PC-9 (cell line): ENCODE measurements around the gene LONRF3. TPM values are rescaled to one million over a fixed set of nuclear protein-coding genes. Genes with fewer than 3 reads are reported as not detected.
A peak's percentile ranks its signal among the peaks of the same experiment; 100 is the strongest.

Source experiments
- BruUV-seq: library from RNA; stranded (reverse); fragments of 400-500 nt; replicated peaks from 2 replicates; lab custom pipeline; 2021; lab: Mats Ljungman, UMichigan
- CTCF ChIA-PET: fragments of 300-600 bp; sonication (Branson Sonifier 250); formaldehyde crosslinking; loops from one replicate; lab custom pipeline; 2022; ENCODE audit warnings: antibody characterized with exemption; lab: Charles Lee
- POLR2A ChIA-PET: fragments of 300-600 bp; sonication (Branson Sonifier 250); formaldehyde crosslinking; loops from one replicate; lab custom pipeline; 2022; ENCODE audit warnings: antibody characterized with exemption; ENCODE audit not compliant: unreplicated experiment; lab: Charles Lee
- DNase-seq, 2 experiments: peaks; one replicate each; pipeline versions ENCODE4 v3.0.0 to v3.0.0-alpha.2; 2015 to 2022; ENCODE audit warnings: mixed read lengths in 1 of 2
- H2AFZ ChIP-seq: fragments of 200-600 bp; sonication (generic); 2 replicates; pipeline ENCODE4 v1.8.1; 2017; ENCODE audit warnings: antibody characterized with exemption
- H3F3A ChIP-seq: fragments of 200-600 bp; sonication (generic); 2 replicates; pipeline ENCODE4 v1.8.1; 2017; ENCODE audit warnings: antibody characterized with exemption, mild to moderate bottlenecking, low read depth; ENCODE audit not compliant: insufficient read depth
- H3K27ac ChIP-seq: fragments of 200-600 bp; sonication (generic); 2 replicates; pipeline ENCODE4 v1.6.1; 2016; ENCODE audit warnings: mixed run types
- H3K27me3 ChIP-seq: fragments of 200-600 bp; sonication (generic); 2 replicates; pipeline ENCODE4 v1.6.1; 2016; ENCODE audit warnings: low read depth, mixed run types; ENCODE audit not compliant: insufficient read depth
- H3K36me3 ChIP-seq: fragments of 200-600 bp; sonication (generic); 2 replicates; pipeline ENCODE4 v1.6.1; 2016; ENCODE audit warnings: low read depth, mixed run types
- H3K4me1 ChIP-seq: fragments of 200-600 bp; sonication (generic); replicated peaks from 2 replicates; pipeline ENCODE4 v1.6.1; 2016; ENCODE audit warnings: mixed run types; ENCODE audit not compliant: insufficient read depth
- H3K4me2 ChIP-seq: fragments of 200-600 bp; sonication (generic); 2 replicates; pipeline ENCODE4 v1.6.1; 2017; ENCODE audit warnings: mixed run types
- H3K4me3 ChIP-seq: fragments of 200-600 bp; sonication (generic); 2 replicates; pipeline ENCODE4 v1.6.1; 2016; ENCODE audit warnings: mixed run types
- H3K79me2 ChIP-seq: fragments of 200-600 bp; sonication (generic); 2 replicates; pipeline ENCODE4 v1.6.1; 2017; ENCODE audit warnings: low read depth, mixed run types
- H3K9me2 ChIP-seq: fragments of 200-600 bp; sonication (generic); 2 replicates; pipeline ENCODE4 v1.8.1; 2017; ENCODE audit warnings: mild to moderate bottlenecking; ENCODE audit not compliant: insufficient read depth
- H3K9me3 ChIP-seq: fragments of 200-600 bp; sonication (generic); 2 replicates; pipeline ENCODE4 v1.8.1; 2016; ENCODE audit warnings: low read depth; ENCODE audit not compliant: insufficient read depth
- H4K20me1 ChIP-seq: fragments of 200-600 bp; sonication (generic); 2 replicates; pipeline ENCODE4 v1.8.1; 2017; ENCODE audit not compliant: insufficient read depth
- CTCF ChIP-seq: fragments of 200-600 bp; sonication (generic); conservative IDR thresholded peaks from 2 replicates; pipeline ENCODE4 v1.6.1; 2017; ENCODE audit warnings: mixed run types, antibody characterized with exemption, mild to moderate bottlenecking, moderate library complexity
- EZH2 ChIP-seq: fragments of 200-600 bp; sonication (generic); IDR thresholded peaks from 2 replicates; pipeline ENCODE4 v1.8.0; 2017; ENCODE audit warnings: antibody characterized with exemption, low read depth
- intact Hi-C: fragments of 100-400 bp; cut with micrococcal nuclease; formaldehyde crosslinking; loops from one replicate; pipeline ENCODE4 v1.10.0; 2022; ENCODE audit not compliant: unreplicated experiment
- total RNA-seq: library from RNA; stranded (reverse); gene quantifications from 2 replicates; pipeline ENCODE4 v1.2.3, GENCODE V29; 2021

The LONRF3 gene
- total RNA-seq, 1 experiment from 2014 or later: 6.3 TPM

- Histone ChIP-seq H3K9me2 (no peaks in the 10 kb centered on the region), H3K36me3 (peaks cover 28% of the 10 kb centered on the region), H3K27ac (peak overlapping the region; percentile 95), H3K4me1 (peaks cover 27% of the 10 kb centered on the region), H3K9me3 (no peaks in the 10 kb centered on the region), H3F3A (peaks cover 26% of the 10 kb centered on the region), H3K4me3 (peak overlapping the region; percentile 93), H3K4me2 (peak overlapping the region; percentile 84), H3K79me2 (peaks cover 55% of the 10 kb centered on the region), H3K27me3 (peaks cover 7% of the 10 kb centered on the region; the same call in 1 of the 2 replicates), H4K20me1 (no peaks in the 10 kb centered on the region), H2AFZ (peak overlapping the region; percentile 80; the same call in 1 of the 2 replicates)
- ChIA-PET CTCF (interaction anchor here (0.8 kb wide), 1 partner anchor 91 kb away, joined by 8 read pairs; no protein-coding TSS in a partner anchor), POLR2A (interaction anchor here (0.5 to 0.7 kb wide), 2 partner anchors 39 to 640 kb away, joined by 3 to 7 read pairs; no protein-coding TSS in a partner anchor)
- peak; percentile 86 for DNase-seq
- no peak for TF ChIP-seq CTCF
- TF ChIP-seq EZH2: no peak
- intact Hi-C loops: loop anchor here (1.0 to 2.0 kb wide), 2 partner anchors 39 to 91 kb away; no protein-coding TSS in a partner anchor
- TSS peak; percentile 45 for BruUV-seq
Measured at GRCh38 chrX:118975831-118976598, 1.6 kb downstream of the LONRF3 start.

- Histone ChIP-seq H2AFZ (no peak overlapping the region), H3K79me2 (peaks cover 59% of the 10 kb centered on the region), H3K27me3 (peaks cover 7% of the 10 kb centered on the region; the same call in 1 of the 2 replicates), H3K36me3 (peaks cover 31% of the 10 kb centered on the region), H4K20me1 (no peaks in the 10 kb centered on the region), H3K27ac (peak overlapping the region; percentile 95), H3K4me1 (peaks cover 27% of the 10 kb centered on the region), H3K4me3 (peak overlapping the region; percentile 93), H3K4me2 (peak overlapping the region; percentile 84), H3F3A (peaks cover 26% of the 10 kb centered on the region), H3K9me3 (no peaks in the 10 kb centered on the region), H3K9me2 (no peaks in the 10 kb centered on the region)
- ChIA-PET POLR2A (interaction anchor here (0.5 to 0.7 kb wide), 3 partner anchors 38 to 640 kb away, joined by 3 to 7 read pairs (median 3); no protein-coding TSS in a partner anchor), CTCF (interaction anchor here (0.8 kb wide), 1 partner anchor 90 kb away, joined by 8 read pairs; no protein-coding TSS in a partner anchor)
- TF ChIP-seq CTCF (no peak), EZH2 (no peak)
- intact Hi-C loops: loop anchor here (1.0 to 2.0 kb wide), 2 partner anchors 39 to 92 kb away; no protein-coding TSS in a partner anchor
- no TSS peak for BruUV-seq
- DNase-seq: peak; percentile 78 to 88
Measured at GRCh38 chrX:118976599-118977340, 2.4 kb downstream of the LONRF3 start.

- POLR2A ChIA-PET: no interaction called here
- peaks cover 7% of the 10 kb centered on the region; the same call in 1 of the 2 replicates for H3K27me3 ChIP-seq
- H3K4me1 ChIP-seq: peaks cover 27% of the 10 kb centered on the region
- peaks cover 61% of the 10 kb centered on the region for H3K79me2 ChIP-seq
- H3K9me2 ChIP-seq: no peaks in the 10 kb centered on the region
- peak overlapping the region; percentile 84 for H3K4me2 ChIP-seq
- TF ChIP-seq CTCF: no peak
- TF ChIP-seq EZH2: no peak
- no peak for DNase-seq
- BruUV-seq: TSS peak; percentile 15
- peak overlapping the region; percentile 93 for H3K4me3 ChIP-seq
- no peaks in the 10 kb centered on the region for H3K9me3 ChIP-seq
- intact Hi-C loops: loop anchor here (2.0 kb wide), 1 partner anchor 93 kb away; no protein-coding TSS in a partner anchor
- no peak overlapping the region for H2AFZ ChIP-seq
- H3K36me3 ChIP-seq: peaks cover 36% of the 10 kb centered on the region
- peak overlapping the region; percentile 95 for H3K27ac ChIP-seq
- H3F3A ChIP-seq: peaks cover 26% of the 10 kb centered on the region
- CTCF ChIA-PET: no interaction called here
- no peaks in the 10 kb centered on the region for H4K20me1 ChIP-seq
Measured at GRCh38 chrX:118977424-118977823, 3.0 kb downstream of the LONRF3 start.
